ENCODE data around the gene GRID1.

GRID1 gene

GRCh38 chr10:86319676-86320075 is 46.9 kb downstream of the GRID1 start:
- no peak overlapping the region for H3K27ac ChIP-seq
- TF ChIP-seq CTCF (IDR thresholded peaks at IDR 0.05) = no peak
- TF ChIP-seq ZFX (IDR thresholded peaks at IDR 0.05; ENCODE audit: borderline replicate concordance) = no peak

- H3K27ac ChIP-seq = no peak overlapping the region
- no peak for TF ChIP-seq ZFX (IDR thresholded peaks at IDR 0.05; ENCODE audit: borderline replicate concordance)
- no peak for TF ChIP-seq CTCF (IDR thresholded peaks at IDR 0.05)
Observed at GRCh38 chr10:86317949-86318725, 48.5 kb downstream of the GRID1 start.

GRCh38 chr10:86316990-86317389 is 49.6 kb downstream of the GRID1 start:
- TF ChIP-seq CTCF (IDR thresholded peaks at IDR 0.05) (no peak), ZFX (IDR thresholded peaks at IDR 0.05; ENCODE audit: borderline replicate concordance) (no peak)
- no peak overlapping the region for H3K27ac ChIP-seq

- H3K27ac ChIP-seq = no peak overlapping the region
- TF ChIP-seq ZFX (IDR thresholded peaks at IDR 0.05; ENCODE audit: borderline replicate concordance) = no peak
- no peak for TF ChIP-seq CTCF (IDR thresholded peaks at IDR 0.05)
Observed at GRCh38 chr10:86316274-86316835, 50.2 kb downstream of the GRID1 start.

GRCh38 chr10:86315549-86315942 is 51.0 kb downstream of the GRID1 start:
- TF ChIP-seq CTCF (IDR thresholded peaks at IDR 0.05) (no peak), ZFX (IDR thresholded peaks at IDR 0.05; ENCODE audit: borderline replicate concordance) (no peak)
- H3K27ac ChIP-seq = no peak overlapping the region

- TF ChIP-seq CTCF (IDR thresholded peaks at IDR 0.05) (no peak), ZFX (IDR thresholded peaks at IDR 0.05; ENCODE audit: borderline replicate concordance) (no peak)
- H3K27ac ChIP-seq = no peak overlapping the region
Observed at GRCh38 chr10:86314616-86315548, 51.7 kb downstream of the GRID1 start.

Data from 22Rv1 (cell line).